NB4 (cell line): Measurements from ENCODE around the gene EOLA2.

Experiments used
- DNase-seq: peaks from one replicate; pipeline ENCODE4 v3.0.0; 2010; ENCODE audit warnings: low read depth
- H3K4me3 ChIP-seq: one replicate; pipeline ENCODE4 v1.5.1; 2011; ENCODE audit warnings: mild to moderate bottlenecking, low read depth, low read length, moderate library complexity
- CTCF ChIP-seq: IDR thresholded peaks from one replicate; pipeline ENCODE4 v1.5.1; 2012; ENCODE audit warnings: low read depth, low read length
- MAX ChIP-seq: IDR thresholded peaks from 2 replicates; pipeline ENCODE4 v1.6.1; 2011; ENCODE audit warnings: low read depth, low read length
- MYC ChIP-seq: IDR thresholded peaks from 2 replicates; pipeline ENCODE4 v1.6.1; 2011; ENCODE audit warnings: low read depth, low read length
- POLR2A ChIP-seq: IDR thresholded peaks from 2 replicates; pipeline ENCODE4 v1.6.1; 2011; ENCODE audit warnings: mild to moderate bottlenecking; ENCODE audit not compliant: insufficient read length; ENCODE audit errors: extremely low read depth

Gene EOLA2

GRCh38 chrX:149910178-149910695 lies 28.1 kb downstream of the EOLA2 start:
- no peak for TF ChIP-seq POLR2A
- TF ChIP-seq MYC, result no peak
- TF ChIP-seq CTCF, result no peak
- TF ChIP-seq MAX, result no peak
- DNase-seq, result peak; percentile 5
- no peak overlapping the region for H3K4me3 ChIP-seq

- DNase-seq, result no peak
- TF ChIP-seq POLR2A (no peak), CTCF (no peak), MAX (no peak), MYC (no peak)
- H3K4me3 ChIP-seq, result no peak overlapping the region
Observed at GRCh38 chrX:149909324-149910177, 28.7 kb downstream of the EOLA2 start.

GRCh38 chrX:149908727-149909126 lies 29.6 kb downstream of the EOLA2 start:
- DNase-seq, result no peak
- no peak overlapping the region for H3K4me3 ChIP-seq
- TF ChIP-seq CTCF (no peak), MAX (no peak), MYC (no peak), POLR2A (no peak)

GRCh38 chrX:149908308-149908707 lies 30.0 kb downstream of the EOLA2 start:
- no peak overlapping the region for H3K4me3 ChIP-seq
- no peak for TF ChIP-seq CTCF
- no peak for TF ChIP-seq MAX
- no peak for TF ChIP-seq MYC
- no peak for TF ChIP-seq POLR2A
- DNase-seq, result no peak

- TF ChIP-seq MAX (no peak), MYC (no peak), CTCF (no peak), POLR2A (no peak)
- no peak overlapping the region for H3K4me3 ChIP-seq
Observed at GRCh38 chrX:149903889-149904748, 34.2 kb downstream of the EOLA2 start.

More at GRCh38 chrX:149903889-149904748, 34.2 kb downstream of the EOLA2 start:
- no peak for DNase-seq
